ENCODE data around the gene KIDINS220.

Gene KIDINS220

DNA sequence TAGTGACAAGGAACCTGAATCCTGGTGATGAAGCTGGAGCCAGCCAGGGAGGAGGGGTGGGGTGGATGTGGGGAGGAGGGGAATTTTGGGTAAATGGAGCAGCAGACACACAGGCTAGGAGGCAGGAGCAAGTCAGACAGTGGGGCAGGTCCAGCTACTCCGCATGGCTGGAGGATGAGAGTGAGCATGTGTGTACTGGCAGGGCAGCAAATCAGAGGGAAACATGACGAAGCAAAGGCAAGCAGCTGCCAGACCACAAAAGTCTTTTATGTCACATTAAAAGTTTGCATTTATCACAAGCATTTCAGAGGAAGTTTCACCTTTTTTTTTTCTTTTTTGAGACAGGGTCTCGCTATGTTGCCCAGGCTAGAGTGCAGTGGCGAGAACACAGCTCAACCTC lies 11.9 kb upstream of the KIDINS220 start:
- Histone ChIP-seq H3K9me3 (ENCODE audit: control insufficient read depth, insufficient read depth, low read length) (no peaks in the 10 kb centered on the region), H3K36me3 (ENCODE audit: control insufficient read depth, insufficient read depth, low read length) (no peaks in the 10 kb centered on the region), H3K9ac (ENCODE audit: low read depth, low read length) (no peak overlapping the region), H3K4me1 (ENCODE audit: control insufficient read depth, insufficient read depth, low read length) (no peaks in the 10 kb centered on the region), H3K27me3 (ENCODE audit: control insufficient read depth, insufficient read depth, low read length) (no peaks in the 10 kb centered on the region), H3K4me3 (ENCODE audit: low read depth, low read length) (no peak overlapping the region)

DNA sequence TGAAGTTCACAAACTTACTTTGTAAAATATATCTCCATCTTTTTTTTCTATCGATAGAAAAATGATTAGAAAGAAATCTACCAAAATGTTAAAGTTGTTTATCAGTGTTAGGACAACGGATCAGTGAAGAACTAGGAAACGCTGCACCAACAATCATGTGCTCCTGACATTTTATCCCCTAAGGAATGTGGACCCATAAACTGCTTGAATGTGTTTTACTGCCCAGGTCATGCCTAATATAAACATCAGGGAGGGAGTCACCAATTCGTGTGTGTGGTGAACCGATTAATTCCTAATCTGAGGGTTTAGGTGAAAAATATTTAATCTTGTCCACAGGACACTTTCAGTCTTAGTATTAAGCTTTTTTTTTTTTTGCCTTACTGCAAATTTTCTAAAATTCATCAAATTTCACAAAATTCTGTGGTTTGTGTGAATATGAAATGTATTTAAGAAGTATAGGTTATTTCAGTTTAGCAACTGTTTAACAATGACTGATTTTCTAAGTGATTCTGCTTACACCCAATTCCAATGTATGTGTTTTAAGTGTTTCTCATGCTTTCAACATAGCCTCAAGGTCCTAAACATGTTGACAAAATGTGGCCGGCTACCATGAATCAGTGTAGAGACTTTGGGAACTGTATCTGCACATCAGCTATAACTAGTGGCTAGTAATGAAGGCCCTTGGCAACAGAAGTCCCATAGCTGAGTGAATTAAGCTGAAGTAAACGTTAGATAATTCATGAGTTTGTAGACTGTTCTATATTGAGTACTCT lies 11.1 kb upstream of the KIDINS220 start:
- Histone ChIP-seq H3K9me3 (ENCODE audit: control insufficient read depth, insufficient read depth, low read length) (no peaks in the 10 kb centered on the region), H3K36me3 (ENCODE audit: control insufficient read depth, insufficient read depth, low read length) (no peaks in the 10 kb centered on the region), H3K4me1 (ENCODE audit: control insufficient read depth, insufficient read depth, low read length) (no peaks in the 10 kb centered on the region), H3K27me3 (ENCODE audit: control insufficient read depth, insufficient read depth, low read length) (no peaks in the 10 kb centered on the region), H3K4me3 (ENCODE audit: low read depth, low read length) (no peak overlapping the region), H3K9ac (ENCODE audit: low read depth, low read length) (no peak overlapping the region)

DNA sequence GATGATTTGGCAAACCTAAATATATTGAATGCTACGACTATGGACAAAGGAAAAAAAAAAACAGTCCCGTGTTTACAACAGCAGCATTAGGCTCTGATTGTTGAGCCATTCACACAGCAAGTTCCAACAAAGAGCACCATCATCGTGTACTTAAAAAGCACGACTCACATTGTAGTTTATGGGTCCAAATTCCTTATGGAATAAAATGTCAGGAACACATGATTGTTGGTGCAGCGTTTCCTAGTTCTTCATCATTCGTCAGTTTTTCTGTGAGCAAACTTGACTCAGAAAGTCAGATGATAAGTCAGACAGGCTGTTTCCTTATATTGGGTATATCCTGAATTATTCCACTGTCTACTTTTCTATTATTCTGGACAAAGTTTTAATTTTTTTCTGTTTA lies 10.0 kb upstream of the KIDINS220 start:
- H3K4me1 ChIP-seq (ENCODE audit: control insufficient read depth, insufficient read depth, low read length), result no peaks in the 10 kb centered on the region
- H3K4me3 ChIP-seq (ENCODE audit: low read depth, low read length), result no peak overlapping the region
- H3K27me3 ChIP-seq (ENCODE audit: control insufficient read depth, insufficient read depth, low read length), result no peaks in the 10 kb centered on the region
- H3K9me3 ChIP-seq (ENCODE audit: control insufficient read depth, insufficient read depth, low read length), result no peaks in the 10 kb centered on the region
- no peaks in the 10 kb centered on the region for H3K36me3 ChIP-seq (ENCODE audit: control insufficient read depth, insufficient read depth, low read length)
- H3K9ac ChIP-seq (ENCODE audit: low read depth, low read length), result no peak overlapping the region

GRCh38 chr2:8841932-8842331 lies 4.5 kb upstream of the KIDINS220 start:
- no peaks in the 10 kb centered on the region for H3K9me3 ChIP-seq (ENCODE audit: control insufficient read depth, insufficient read depth, low read length)
- no peaks in the 10 kb centered on the region for H3K36me3 ChIP-seq (ENCODE audit: control insufficient read depth, insufficient read depth, low read length)
- no peak overlapping the region for H3K4me3 ChIP-seq (ENCODE audit: low read depth, low read length)
- H3K4me1 ChIP-seq (ENCODE audit: control insufficient read depth, insufficient read depth, low read length), result no peaks in the 10 kb centered on the region
- H3K9ac ChIP-seq (ENCODE audit: low read depth, low read length), result no peak overlapping the region
- no peaks in the 10 kb centered on the region for H3K27me3 ChIP-seq (ENCODE audit: control insufficient read depth, insufficient read depth, low read length)

DNA sequence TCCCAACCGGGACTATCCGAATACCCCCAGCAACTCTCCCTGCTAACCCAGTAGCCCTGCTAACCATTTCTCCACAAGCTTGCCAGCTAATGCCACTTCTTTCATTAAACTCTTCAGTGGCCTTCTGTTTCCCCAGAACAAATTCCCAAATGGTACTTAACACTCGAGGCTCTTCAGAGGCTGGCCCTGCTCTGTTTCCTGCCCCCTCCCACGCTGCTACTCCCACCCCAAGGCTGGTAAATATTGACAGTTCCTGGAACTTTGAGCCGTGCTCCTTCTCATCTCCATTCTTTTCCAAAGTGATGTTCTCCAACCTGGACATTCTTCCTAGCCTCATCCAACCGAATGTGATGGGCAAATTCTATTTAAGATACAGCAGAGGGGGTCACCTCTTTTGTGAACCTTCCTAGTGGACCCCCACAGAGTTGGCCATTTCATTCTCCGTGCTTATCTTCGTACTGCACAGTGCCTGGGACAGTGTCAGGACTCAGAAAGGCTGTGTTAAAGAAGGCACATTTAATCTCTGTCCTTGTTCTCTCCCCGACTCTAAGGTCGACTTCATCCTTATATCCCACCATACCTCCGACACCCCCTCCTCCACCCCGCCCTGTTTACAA lies 3.2 kb upstream of the KIDINS220 start:
- Histone ChIP-seq H3K27me3 (ENCODE audit: control insufficient read depth, insufficient read depth, low read length) (no peaks in the 10 kb centered on the region), H3K36me3 (ENCODE audit: control insufficient read depth, insufficient read depth, low read length) (no peaks in the 10 kb centered on the region), H3K4me1 (ENCODE audit: control insufficient read depth, insufficient read depth, low read length) (no peaks in the 10 kb centered on the region), H3K4me3 (ENCODE audit: low read depth, low read length) (no peak overlapping the region), H3K9me3 (ENCODE audit: control insufficient read depth, insufficient read depth, low read length) (no peaks in the 10 kb centered on the region), H3K9ac (ENCODE audit: low read depth, low read length) (no peak overlapping the region)

DNA sequence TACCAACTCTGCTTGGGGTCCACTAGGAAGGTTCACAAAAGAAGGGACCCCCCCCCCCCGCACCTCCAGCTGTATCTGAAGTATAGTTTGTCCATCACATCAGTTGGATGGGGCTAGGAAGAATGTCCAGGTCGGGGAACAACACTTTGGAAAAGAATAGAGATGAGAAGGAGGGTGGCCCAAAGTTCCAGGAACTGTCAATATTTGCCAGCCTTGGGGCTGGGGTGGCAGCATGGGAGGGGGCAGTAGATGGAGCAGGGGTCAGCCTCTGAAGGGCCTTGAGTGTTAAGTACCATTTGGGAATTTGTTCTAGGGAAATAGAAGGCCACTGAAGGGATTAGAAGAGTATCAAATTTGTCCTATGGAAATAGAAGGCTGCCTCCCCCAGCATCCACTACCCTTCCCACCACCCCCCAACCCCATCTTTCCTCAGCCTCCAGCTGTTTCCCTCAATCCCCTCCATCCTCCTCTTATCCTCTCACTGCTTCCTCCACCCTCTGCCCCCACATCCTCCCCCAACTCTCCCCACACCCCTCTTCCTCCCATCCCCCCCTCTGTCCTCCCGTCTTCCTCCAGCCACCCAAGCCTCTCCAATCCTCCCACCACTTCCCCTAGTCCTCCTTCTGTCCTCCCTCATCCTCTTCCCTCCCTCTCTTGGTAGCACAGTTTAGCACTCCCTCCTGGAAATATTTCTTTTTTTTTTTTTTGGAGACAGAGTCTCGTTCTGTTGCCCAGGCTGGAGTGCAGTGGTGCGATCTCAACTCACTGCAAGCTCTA lies 2.0 kb upstream of the KIDINS220 start:
- Histone ChIP-seq H3K4me1 (ENCODE audit: control insufficient read depth, insufficient read depth, low read length) (no peaks in the 10 kb centered on the region), H3K36me3 (ENCODE audit: control insufficient read depth, insufficient read depth, low read length) (no peaks in the 10 kb centered on the region), H3K9me3 (ENCODE audit: control insufficient read depth, insufficient read depth, low read length) (no peaks in the 10 kb centered on the region), H3K27me3 (ENCODE audit: control insufficient read depth, insufficient read depth, low read length) (no peaks in the 10 kb centered on the region), H3K4me3 (ENCODE audit: low read depth, low read length) (no peak overlapping the region), H3K9ac (ENCODE audit: low read depth, low read length) (no peak overlapping the region)

- Histone ChIP-seq H3K9me3 (ENCODE audit: control insufficient read depth, insufficient read depth, low read length) (no peaks in the 10 kb centered on the region), H3K4me3 (ENCODE audit: low read depth, low read length) (no peak overlapping the region), H3K9ac (ENCODE audit: low read depth, low read length) (no peak overlapping the region), H3K36me3 (ENCODE audit: control insufficient read depth, insufficient read depth, low read length) (no peaks in the 10 kb centered on the region), H3K4me1 (ENCODE audit: control insufficient read depth, insufficient read depth, low read length) (no peaks in the 10 kb centered on the region), H3K27me3 (ENCODE audit: control insufficient read depth, insufficient read depth, low read length) (no peaks in the 10 kb centered on the region)
Observed at GRCh38 chr2:8837795-8838140, 355 bp upstream of the KIDINS220 start.

- H3K4me3 ChIP-seq (ENCODE audit: low read depth, low read length), result no peak overlapping the region
- no peaks in the 10 kb centered on the region for H3K9me3 ChIP-seq (ENCODE audit: control insufficient read depth, insufficient read depth, low read length)
- no peaks in the 10 kb centered on the region for H3K36me3 ChIP-seq (ENCODE audit: control insufficient read depth, insufficient read depth, low read length)
- H3K9ac ChIP-seq (ENCODE audit: low read depth, low read length), result no peak overlapping the region
- no peaks in the 10 kb centered on the region for H3K4me1 ChIP-seq (ENCODE audit: control insufficient read depth, insufficient read depth, low read length)
- H3K27me3 ChIP-seq (ENCODE audit: control insufficient read depth, insufficient read depth, low read length), result no peaks in the 10 kb centered on the region
Observed at GRCh38 chr2:8835279-8835678, 2.1 kb downstream of the KIDINS220 start.

- H3K27me3 ChIP-seq (ENCODE audit: control insufficient read depth, insufficient read depth, low read length), result no peaks in the 10 kb centered on the region
- no peak overlapping the region for H3K4me3 ChIP-seq (ENCODE audit: low read depth, low read length)
- H3K36me3 ChIP-seq (ENCODE audit: control insufficient read depth, insufficient read depth, low read length), result no peaks in the 10 kb centered on the region
- no peak overlapping the region for H3K9ac ChIP-seq (ENCODE audit: low read depth, low read length)
- H3K4me1 ChIP-seq (ENCODE audit: control insufficient read depth, insufficient read depth, low read length), result no peaks in the 10 kb centered on the region
- H3K9me3 ChIP-seq (ENCODE audit: control insufficient read depth, insufficient read depth, low read length), result no peaks in the 10 kb centered on the region
Observed at GRCh38 chr2:8833853-8834252, 3.6 kb downstream of the KIDINS220 start.

DNA sequence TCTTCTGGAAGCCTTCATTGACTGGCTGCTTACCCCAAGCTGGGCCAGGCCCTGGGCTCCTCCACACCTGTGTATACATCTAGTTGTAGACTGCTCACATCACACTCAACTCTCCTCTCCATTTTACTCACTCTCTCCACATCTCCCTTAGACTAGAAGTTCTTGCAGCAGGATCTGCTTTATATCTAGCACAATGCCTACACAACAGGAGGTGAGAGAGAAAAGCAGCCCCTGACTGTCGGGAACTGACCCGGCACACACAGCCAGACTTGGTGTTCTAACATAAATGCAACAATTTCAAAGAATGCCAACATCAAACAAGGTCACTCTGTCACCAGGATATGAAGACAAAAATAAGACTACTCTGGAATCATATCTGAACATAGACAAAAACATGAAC lies 5.9 kb downstream of the KIDINS220 start:
- H3K36me3 ChIP-seq (ENCODE audit: control insufficient read depth, insufficient read depth, low read length), result no peaks in the 10 kb centered on the region
- no peaks in the 10 kb centered on the region for H3K9me3 ChIP-seq (ENCODE audit: control insufficient read depth, insufficient read depth, low read length)
- H3K4me3 ChIP-seq (ENCODE audit: low read depth, low read length), result no peak overlapping the region
- H3K4me1 ChIP-seq (ENCODE audit: control insufficient read depth, insufficient read depth, low read length), result no peaks in the 10 kb centered on the region
- H3K27me3 ChIP-seq (ENCODE audit: control insufficient read depth, insufficient read depth, low read length), result no peaks in the 10 kb centered on the region
- no peak overlapping the region for H3K9ac ChIP-seq (ENCODE audit: low read depth, low read length)

- H3K27me3 ChIP-seq (ENCODE audit: control insufficient read depth, insufficient read depth, low read length), result no peaks in the 10 kb centered on the region
- no peak overlapping the region for H3K9ac ChIP-seq (ENCODE audit: low read depth, low read length)
- no peaks in the 10 kb centered on the region for H3K9me3 ChIP-seq (ENCODE audit: control insufficient read depth, insufficient read depth, low read length)
- no peak overlapping the region for H3K4me3 ChIP-seq (ENCODE audit: low read depth, low read length)
- H3K4me1 ChIP-seq (ENCODE audit: control insufficient read depth, insufficient read depth, low read length), result no peaks in the 10 kb centered on the region
- H3K36me3 ChIP-seq (ENCODE audit: control insufficient read depth, insufficient read depth, low read length), result no peaks in the 10 kb centered on the region
Observed at GRCh38 chr2:8827729-8828128, 9.7 kb downstream of the KIDINS220 start.

DNA sequence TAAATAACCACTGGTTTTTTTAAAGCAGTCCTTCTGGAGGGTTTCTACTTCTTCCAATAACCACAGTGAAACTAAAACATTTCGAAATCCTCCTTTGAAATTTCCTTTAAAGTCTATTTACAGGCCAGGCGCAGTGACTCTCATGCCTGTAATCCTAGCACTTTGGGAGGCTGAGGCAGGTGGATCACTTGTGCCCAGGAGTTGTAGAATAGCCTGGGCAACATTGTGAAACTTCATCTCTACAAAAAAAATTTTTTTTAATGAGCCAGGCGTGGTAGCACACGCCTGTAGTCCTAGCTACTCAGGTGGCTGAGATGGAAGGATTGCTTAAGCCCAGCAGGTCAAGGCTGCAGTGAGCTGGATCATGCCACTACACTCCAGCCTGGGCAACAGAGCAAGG lies 15.2 kb downstream of the KIDINS220 start:
- Histone ChIP-seq H3K27me3 (ENCODE audit: control insufficient read depth, insufficient read depth, low read length) (no peaks in the 10 kb centered on the region), H3K4me3 (ENCODE audit: low read depth, low read length) (no peak overlapping the region), H3K36me3 (ENCODE audit: control insufficient read depth, insufficient read depth, low read length) (no peaks in the 10 kb centered on the region), H3K4me1 (ENCODE audit: control insufficient read depth, insufficient read depth, low read length) (no peaks in the 10 kb centered on the region), H3K9ac (ENCODE audit: low read depth, low read length) (no peak overlapping the region), H3K9me3 (ENCODE audit: control insufficient read depth, insufficient read depth, low read length) (no peaks in the 10 kb centered on the region)
